PC-3 (cell line): ENCODE results near the gene ATP6V1E1. TPM values are rescaled to one million over a fixed set of nuclear protein-coding genes. Genes with fewer than 3 reads are reported as not detected.

Experiments used
- ATAC-seq: fragments of 200-7000 bp; cut with Tn5 transposase; 2 replicates; pipeline ENCODE4 v1.9.1; 2020; ENCODE audit warnings: mild to moderate bottlenecking, moderate library complexity
- BruUV-seq: library from RNA; stranded (reverse); fragments of 400-500 nt; replicated peaks from 2 replicates; lab custom pipeline; 2021; lab: Mats Ljungman, UMichigan
- CTCF ChIA-PET: fragments of 300-600 bp; sonication (Branson Sonifier 250); formaldehyde crosslinking; loops from one replicate; lab custom pipeline; 2022; ENCODE audit warnings: antibody characterized with exemption; lab: Charles Lee
- POLR2A ChIA-PET: fragments of 300-600 bp; sonication (Branson Sonifier 250); formaldehyde crosslinking; loops from one replicate; lab custom pipeline; 2022; ENCODE audit warnings: antibody characterized with exemption; ENCODE audit not compliant: unreplicated experiment; lab: Charles Lee
- DNase-seq: peaks from one replicate; pipeline ENCODE4 v3.0.0-alpha.2; 2015
- H2AFZ ChIP-seq: fragments of 300-600 bp; sonication (generic); 2 replicates; pipeline ENCODE4 v1.6.0; 2016; ENCODE audit warnings: antibody characterized with exemption, low read length
- H3F3A ChIP-seq: fragments of 300-600 bp; sonication (generic); one replicate; pipeline ENCODE4 v1.6.0; 2017; ENCODE audit warnings: antibody characterized with exemption, low read length, control low read depth, mild to moderate bottlenecking; ENCODE audit not compliant: unreplicated experiment
- H3K27ac ChIP-seq: fragments of 300-600 bp; sonication (generic); 2 replicates; pipeline ENCODE4 v1.5.1; 2016; ENCODE audit warnings: mild to moderate bottlenecking, low read length
- H3K27me3 ChIP-seq: fragments of 300-600 bp; sonication (generic); 2 replicates; pipeline ENCODE4 v1.6.1; 2016; ENCODE audit warnings: low read length, mixed read lengths
- H3K36me3 ChIP-seq: fragments of 300-600 bp; sonication (generic); 2 replicates; pipeline ENCODE4 v1.6.1; 2016; ENCODE audit warnings: low read depth, mixed run types, low read length, mixed read lengths
- H3K4me1 ChIP-seq: fragments of 300-600 bp; sonication (generic); 2 replicates; pipeline ENCODE4 v1.5.1; 2016; ENCODE audit warnings: low read length; ENCODE audit not compliant: insufficient read depth
- H3K4me2 ChIP-seq: fragments of 300-600 bp; sonication (generic); 2 replicates; pipeline ENCODE4 v1.6.0; 2016; ENCODE audit warnings: low read length
- H3K4me3 ChIP-seq: fragments of 300-600 bp; sonication (generic); 2 replicates; pipeline ENCODE4 v1.5.1; 2016; ENCODE audit warnings: mild to moderate bottlenecking, low read length, mixed read lengths
- H3K79me2 ChIP-seq: fragments of 300-600 bp; sonication (generic); 2 replicates; pipeline ENCODE4 v1.6.1; 2017; ENCODE audit warnings: low read length, mixed read lengths
- H3K9ac ChIP-seq: fragments of 300-600 bp; sonication (generic); 2 replicates; pipeline ENCODE4 v1.6.0; 2016; ENCODE audit warnings: mild to moderate bottlenecking, low read length
- H3K9me2 ChIP-seq: fragments of 300-600 bp; sonication (generic); replicated peaks from 2 replicates; pipeline ENCODE4 v1.6.1; 2016; ENCODE audit warnings: mixed run types, low read length, mixed read lengths
- H3K9me3 ChIP-seq: fragments of 300-600 bp; sonication (generic); 2 replicates; pipeline ENCODE4 v1.6.1; 2016; ENCODE audit warnings: low read length, mixed read lengths
- H4K20me1 ChIP-seq: fragments of 300-600 bp; sonication (generic); 2 replicates; pipeline ENCODE4 v1.6.1; 2016; ENCODE audit warnings: low read length, mixed read lengths
- CTCF ChIP-seq: fragments of 300-600 bp; sonication (generic); conservative IDR thresholded peaks from 2 replicates; pipeline ENCODE4 v1.5.1; 2017; ENCODE audit warnings: antibody characterized with exemption, low read depth, mild to moderate bottlenecking, low read length
- EZH2 ChIP-seq: fragments of 300-600 bp; sonication (generic); IDR thresholded peaks from one replicate; pipeline ENCODE4 v1.6.1; 2017; ENCODE audit warnings: antibody characterized with exemption, mild to moderate bottlenecking, low read length; ENCODE audit not compliant: unreplicated experiment
- EZH2phosphoT487 ChIP-seq: fragments of 300-600 bp; sonication (generic); IDR thresholded peaks from 2 replicates; pipeline ENCODE4 v1.6.1; 2018; ENCODE audit warnings: mild to moderate bottlenecking, antibody characterized with exemption, low read length, borderline replicate concordance
- intact Hi-C: fragments of 100-400 bp; cut with micrococcal nuclease; formaldehyde crosslinking; loops from 2 replicates; pipeline ENCODE4 v1.9.0; 2023
- total RNA-seq: library from RNA; depleted of rRNA; stranded (reverse); fragments of >200 nt; gene quantifications from 2 replicates; pipeline ENCODE4 v1.2.3, GENCODE V29; 2014

The ATP6V1E1 gene
- total RNA-seq, 1 experiment from 2014 or later: 89.9 TPM

DNA sequence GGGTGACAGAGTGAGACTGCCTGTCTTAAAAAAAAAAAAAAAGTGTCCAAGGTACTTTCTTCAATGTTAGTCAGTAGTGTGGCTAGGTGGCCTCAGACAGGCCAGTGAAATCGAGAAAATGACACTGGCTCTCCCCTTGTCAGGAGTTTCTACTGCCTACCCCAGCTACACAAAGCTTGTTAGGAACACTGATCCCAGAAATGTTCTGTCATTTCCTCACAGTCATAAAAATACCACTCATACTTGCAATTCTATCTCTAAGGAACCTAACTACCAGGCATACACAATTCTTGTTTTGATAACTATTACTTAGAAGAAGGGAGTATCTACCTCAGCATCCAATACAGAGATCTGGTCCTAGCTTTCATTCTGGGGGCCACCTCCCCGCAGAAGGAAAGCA is 31.3 kb downstream of the ATP6V1E1 start:
- BruUV-seq: no TSS peak
- Histone ChIP-seq H3F3A (no peaks in the 10 kb centered on the region), H3K9me3 (no peaks in the 10 kb centered on the region), H3K4me2 (no peak overlapping the region), H2AFZ (no peak overlapping the region), H3K9ac (no peak overlapping the region), H3K4me1 (no peaks in the 10 kb centered on the region), H3K27me3 (no peaks in the 10 kb centered on the region), H3K36me3 (peaks cover 21% of the 10 kb centered on the region), H4K20me1 (no peaks in the 10 kb centered on the region), H3K9me2 (no peaks in the 10 kb centered on the region), H3K27ac (no peak overlapping the region), H3K4me3 (no peak overlapping the region), H3K79me2 (no peaks in the 10 kb centered on the region)
- intact Hi-C loops: no loop called here
- CTCF ChIA-PET: no interaction called here
- DNase-seq (no peak), ATAC-seq (no peak)
- POLR2A ChIA-PET: no interaction called here
- TF ChIP-seq CTCF (no peak), EZH2 (no peak), EZH2phosphoT487 (no peak)

DNA sequence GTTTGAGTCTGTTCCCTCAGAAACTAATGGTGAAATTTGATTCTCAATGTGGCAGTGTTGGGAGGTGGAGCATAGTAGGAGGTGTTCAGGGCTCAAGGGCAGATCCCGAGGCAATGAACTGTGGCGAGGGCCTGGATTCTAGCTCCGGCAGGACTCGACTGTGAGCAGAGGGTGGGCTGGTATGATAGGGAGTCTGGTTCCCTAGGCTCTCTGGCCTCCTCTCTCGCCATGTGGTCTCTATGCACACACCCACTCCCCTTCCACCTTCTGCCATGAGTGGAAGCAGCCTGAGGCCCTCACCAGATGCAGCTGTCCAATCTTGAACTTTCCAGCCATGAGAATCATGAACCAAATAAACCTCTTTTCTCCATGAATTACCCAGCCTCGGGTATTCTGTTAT is 32.3 kb downstream of the ATP6V1E1 start:
- Histone ChIP-seq H4K20me1 (no peaks in the 10 kb centered on the region), H3K27ac (no peak overlapping the region), H3K36me3 (peaks cover 21% of the 10 kb centered on the region), H3K9me2 (no peaks in the 10 kb centered on the region), H3F3A (no peaks in the 10 kb centered on the region), H3K79me2 (no peaks in the 10 kb centered on the region), H3K4me3 (no peak overlapping the region), H2AFZ (no peak overlapping the region), H3K9me3 (no peaks in the 10 kb centered on the region), H3K27me3 (no peaks in the 10 kb centered on the region), H3K9ac (no peak overlapping the region), H3K4me2 (no peak overlapping the region), H3K4me1 (no peaks in the 10 kb centered on the region)
- no TSS peak for BruUV-seq
- ATAC-seq (no peak), DNase-seq (no peak)
- TF ChIP-seq CTCF: no peak
- no peak for TF ChIP-seq EZH2phosphoT487
- TF ChIP-seq EZH2: no peak
- intact Hi-C loops: no loop called here
- POLR2A ChIA-PET: no interaction called here
- CTCF ChIA-PET: no interaction called here

- no peaks in the 10 kb centered on the region for H3K27me3 ChIP-seq
- intact Hi-C loops: no loop called here
- H3K9me3 ChIP-seq: no peaks in the 10 kb centered on the region
- H4K20me1 ChIP-seq: no peaks in the 10 kb centered on the region
- H2AFZ ChIP-seq: no peak overlapping the region
- POLR2A ChIA-PET: no interaction called here
- no peaks in the 10 kb centered on the region for H3K4me1 ChIP-seq
- H3K9me2 ChIP-seq: no peaks in the 10 kb centered on the region
- no peaks in the 10 kb centered on the region for H3F3A ChIP-seq
- H3K4me3 ChIP-seq: no peak overlapping the region
- BruUV-seq: TSS peak; percentile 27
- TF ChIP-seq EZH2: no peak
- TF ChIP-seq CTCF: no peak
- no peak for TF ChIP-seq EZH2phosphoT487
- H3K4me2 ChIP-seq: no peak overlapping the region
- ATAC-seq (no peak), DNase-seq (no peak)
- no peak overlapping the region for H3K27ac ChIP-seq
- CTCF ChIA-PET: no interaction called here
- no peaks in the 10 kb centered on the region for H3K79me2 ChIP-seq
- peaks cover 16% of the 10 kb centered on the region for H3K36me3 ChIP-seq
- no peak overlapping the region for H3K9ac ChIP-seq
Observed at GRCh38 chr22:17592201-17592600, 36.3 kb downstream of the ATP6V1E1 start.
